HG03469 (cell line): ENCODE results near the gene TRPV6.

Experiments
- ATAC-seq: cut with Tn5 transposase; IDR thresholded peaks from one replicate; pipeline ENCODE4 v1.9.1; 2021; ENCODE audit warnings: mild to moderate bottlenecking, moderate library complexity, moderate number of reproducible peaks; ENCODE audit not compliant: unreplicated experiment

Gene TRPV6

DNA sequence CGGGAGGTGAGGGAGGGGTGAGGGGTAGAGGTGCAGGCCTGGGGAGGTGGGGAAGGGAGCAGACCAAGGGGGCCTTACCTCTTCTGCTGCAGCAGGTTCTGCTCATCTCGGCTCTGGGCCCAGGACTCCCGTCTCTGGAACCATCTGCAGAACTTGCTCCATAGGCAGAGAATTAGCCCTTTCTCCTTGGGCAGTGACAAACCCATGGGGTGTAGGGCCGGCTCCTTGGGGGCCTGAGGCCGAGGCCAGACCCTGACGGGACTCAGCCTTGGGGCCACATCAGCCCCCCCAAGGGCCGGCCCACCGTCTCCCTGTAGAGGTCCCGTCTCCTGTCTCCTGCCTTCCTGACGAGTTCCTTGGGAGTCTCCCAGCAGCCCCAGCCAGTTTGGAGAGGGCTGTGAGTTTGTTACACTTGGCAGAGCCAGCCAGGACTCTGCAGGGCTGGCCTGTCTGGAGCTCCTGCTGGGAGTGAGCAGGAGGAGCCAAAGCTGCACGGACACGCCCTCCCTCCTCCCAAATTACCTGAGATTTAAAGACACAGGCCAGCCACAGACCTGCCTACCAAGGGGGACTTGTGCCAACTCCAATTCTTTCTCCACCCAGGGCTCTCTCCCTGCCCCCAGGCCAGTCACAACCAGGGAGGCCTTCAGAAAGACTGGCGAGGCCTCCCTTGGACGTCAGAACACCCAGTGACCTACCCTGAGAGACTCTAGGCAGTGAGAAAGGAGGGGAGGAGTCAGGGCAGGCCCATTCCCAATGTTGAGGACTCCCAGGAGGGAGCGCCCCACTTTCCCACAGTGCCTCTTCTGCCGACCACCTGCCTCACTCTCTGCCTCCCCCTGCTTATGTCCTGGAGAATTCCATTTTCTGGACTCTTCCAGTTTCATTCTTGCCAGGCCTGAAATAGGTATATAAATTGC lies at the start of gene TRPV6:
Gene TRPV6, minus strand, starts transcription at position 435 of the 920 bp plus-strand sequence.
- ATAC-seq, result no peak

DNA sequence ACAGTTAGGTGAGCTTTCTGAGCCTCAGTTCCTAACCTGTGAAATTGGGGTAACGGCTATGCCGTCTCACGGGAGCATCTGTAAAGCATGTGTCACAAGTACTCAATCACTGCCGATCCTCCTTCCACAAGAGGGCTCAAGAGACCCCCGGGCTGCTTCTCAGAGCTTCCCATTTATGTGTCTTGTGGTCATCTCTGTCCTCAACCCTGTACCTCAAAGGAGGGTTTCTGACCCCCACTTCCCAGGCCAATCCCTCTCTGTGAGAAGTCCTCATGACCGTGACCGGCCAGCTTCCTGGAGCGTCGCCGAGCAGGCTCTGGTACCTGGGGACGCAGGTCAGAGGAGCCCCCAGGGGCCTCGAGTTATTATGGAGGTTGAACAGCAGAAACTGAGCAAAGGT lies 48.5 kb upstream of the TRPV6 start:
- no peak for ATAC-seq

DNA sequence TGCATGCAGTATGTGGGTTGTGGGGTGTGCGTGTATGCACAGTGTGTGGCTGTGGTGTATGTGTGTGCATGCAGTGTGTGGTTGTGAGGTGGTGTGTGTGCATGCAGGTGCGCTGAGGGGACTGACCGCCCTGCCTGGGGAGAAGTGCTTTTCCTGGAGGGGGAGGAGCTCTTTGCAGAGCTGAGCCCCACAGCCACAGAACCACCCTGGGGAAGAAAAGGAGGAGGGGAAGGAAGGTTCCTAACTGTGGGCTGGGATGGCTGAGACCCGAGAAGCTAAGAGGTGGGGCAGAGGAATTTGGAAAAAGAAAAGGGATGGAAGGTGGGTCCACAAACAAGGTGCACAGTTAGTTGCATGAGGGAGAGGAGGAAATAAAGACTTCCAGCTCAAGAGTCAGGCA lies 48.1 kb upstream of the TRPV6 start, which contains the start of gene TRPV5:
Gene TRPV5, minus strand, starts transcription at position 123 of the 400 bp plus-strand sequence. CDS start 287 bp downstream, outside the sequence.
- ATAC-seq, result no peak

DNA sequence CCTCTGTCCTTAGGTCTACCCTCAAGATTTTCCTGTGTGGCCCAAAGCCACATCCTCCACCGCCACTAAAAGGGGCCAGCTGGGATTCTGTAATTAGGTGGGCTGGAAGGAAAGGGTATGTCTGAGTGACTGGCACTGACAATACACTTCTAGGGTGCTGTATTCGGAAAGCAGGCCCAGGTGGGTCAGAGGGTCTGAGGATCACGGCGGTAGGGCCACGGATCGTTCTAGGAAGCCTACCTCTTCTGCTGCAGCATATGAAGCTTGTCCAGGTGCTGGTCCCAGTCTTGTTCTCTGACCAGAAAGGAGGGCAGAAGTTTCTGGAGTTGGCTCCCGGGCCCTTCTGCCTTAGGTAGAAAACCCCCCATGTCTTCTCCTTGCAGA lies 47.5 kb upstream of the TRPV6 start:
- ATAC-seq, result no peak

DNA sequence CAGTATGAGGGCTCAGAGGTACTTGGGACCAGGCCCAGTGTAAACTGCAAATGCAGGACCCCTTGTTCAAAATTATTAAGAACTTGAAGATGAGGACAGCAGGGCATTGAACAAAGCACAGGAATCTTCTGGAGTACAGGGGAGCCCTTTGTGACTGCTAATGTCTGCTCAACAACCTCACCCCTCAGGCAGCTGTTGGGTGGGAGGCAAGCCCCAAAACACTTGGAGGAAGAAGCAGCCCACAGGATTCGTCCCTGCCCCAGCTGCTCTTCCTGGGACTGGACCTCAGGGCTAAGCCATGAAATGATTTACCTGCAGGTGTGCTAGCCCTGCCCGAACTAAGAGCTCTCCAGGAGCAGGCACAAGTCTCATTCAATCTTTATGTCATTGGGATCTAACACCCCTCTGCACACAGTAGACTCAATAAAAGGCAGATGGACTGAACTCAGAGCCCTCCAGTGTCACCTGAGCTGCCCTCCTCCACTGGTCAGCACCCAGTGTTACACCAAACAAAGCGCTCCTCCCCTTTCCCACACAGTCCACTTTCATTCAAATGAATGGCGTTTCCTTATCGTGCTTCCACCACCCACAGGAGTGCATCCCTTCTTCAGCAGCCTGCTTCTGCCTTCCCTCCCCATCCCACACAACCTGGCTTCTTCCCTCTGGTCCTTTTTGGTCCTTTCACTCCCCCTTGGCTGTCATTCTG lies 47.0 kb upstream of the TRPV6 start:
- ATAC-seq, result no peak

DNA sequence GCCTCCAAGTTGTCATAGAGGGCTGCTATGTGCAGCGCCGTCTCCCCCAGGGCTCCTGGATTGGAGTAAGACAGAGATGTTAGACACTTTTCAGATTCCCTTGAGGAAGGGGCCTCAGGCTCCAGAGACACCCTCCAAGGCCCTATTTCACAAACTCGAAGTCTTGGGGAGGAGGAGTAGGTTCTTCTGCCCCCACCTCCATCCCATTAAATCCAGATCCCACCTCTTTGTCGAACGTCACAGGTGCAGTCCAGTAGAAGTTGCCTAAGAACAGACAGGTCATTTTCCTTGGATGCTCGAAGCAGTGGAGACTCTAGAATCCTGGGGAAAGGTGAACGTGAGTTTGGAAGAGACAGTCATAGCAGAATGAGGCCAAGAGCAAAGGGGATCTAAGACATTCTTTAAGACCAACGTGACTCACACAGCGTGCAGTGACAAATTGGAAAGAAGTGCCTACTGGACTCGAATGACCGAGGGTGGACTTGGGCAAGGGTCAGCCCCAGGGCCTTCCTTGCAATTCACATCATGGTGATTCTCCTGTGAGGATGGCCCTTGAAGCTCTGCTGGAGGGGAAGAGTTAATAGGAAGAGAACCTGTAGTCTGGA lies 44.7 kb upstream of the TRPV6 start:
- ATAC-seq, result no peak

DNA sequence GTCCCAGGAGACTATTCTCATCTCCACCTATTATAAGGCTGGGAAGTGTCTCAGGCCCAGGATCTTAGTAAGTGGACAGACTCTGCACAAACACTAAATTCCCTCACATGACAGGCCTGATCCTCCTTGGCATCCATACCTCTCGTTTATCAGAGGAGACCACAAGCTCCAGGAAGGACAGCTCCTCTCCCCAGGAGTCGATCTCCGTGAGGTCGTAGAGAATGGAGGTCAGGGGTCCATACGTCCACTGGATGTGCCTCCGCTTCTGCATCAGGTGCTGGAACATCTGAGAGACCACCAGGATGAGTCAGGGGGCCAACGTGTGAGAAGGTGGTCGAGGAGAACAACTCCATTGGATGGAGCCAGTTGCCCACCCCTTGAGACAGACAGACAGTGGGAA lies 42.4 kb upstream of the TRPV6 start:
- no peak for ATAC-seq

DNA sequence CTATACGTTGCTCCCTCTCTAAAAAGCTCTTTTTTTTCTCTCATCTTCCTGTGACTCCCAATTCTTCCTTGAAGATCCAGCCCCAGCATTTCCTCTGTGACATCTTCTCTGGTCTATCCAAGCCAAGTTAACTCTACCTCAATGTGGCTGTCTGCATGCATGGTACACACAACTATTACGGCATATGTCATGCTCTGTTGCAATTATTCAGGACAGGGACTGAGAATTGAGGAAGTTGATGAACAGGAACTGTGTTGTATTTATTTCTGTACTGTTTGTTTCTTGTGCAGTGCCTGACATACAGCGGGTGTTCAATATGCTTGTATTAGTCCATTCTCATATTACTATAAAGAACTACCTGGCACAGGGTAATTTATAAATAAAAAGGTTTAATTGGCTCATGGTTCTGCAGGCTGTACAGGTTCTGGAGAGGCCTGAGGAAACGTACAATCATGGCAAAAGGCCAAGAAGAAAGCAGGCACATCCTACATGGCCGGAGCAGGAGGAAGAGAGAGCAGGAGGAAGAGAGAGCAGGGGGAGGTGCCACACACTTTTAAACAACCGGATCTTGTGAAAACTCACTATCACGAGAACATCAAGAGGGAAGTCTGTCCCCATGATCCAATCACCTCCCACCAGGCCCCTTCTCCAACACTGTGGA lies 41.7 kb upstream of the TRPV6 start:
- ATAC-seq, result no peak

DNA sequence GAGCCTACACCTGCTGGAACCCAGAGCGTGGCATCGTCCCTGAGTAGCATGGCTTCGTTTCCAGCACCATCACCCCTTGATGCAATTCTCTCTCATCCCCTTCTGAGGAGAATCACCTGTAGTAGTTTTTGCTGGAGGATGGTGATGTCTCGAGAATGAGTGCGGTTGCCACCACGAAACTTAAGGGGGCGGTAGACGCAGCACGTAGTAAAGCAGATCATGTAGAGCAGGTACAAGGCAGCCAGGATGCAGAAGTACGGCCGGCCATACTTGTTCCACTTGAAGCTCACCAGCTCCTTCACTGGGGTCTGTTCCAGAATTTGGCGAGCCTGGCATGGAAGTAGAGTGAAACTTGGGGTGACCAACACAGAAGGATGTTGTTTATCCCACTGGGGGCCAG lies 39.9 kb upstream of the TRPV6 start:
- no peak for ATAC-seq

DNA sequence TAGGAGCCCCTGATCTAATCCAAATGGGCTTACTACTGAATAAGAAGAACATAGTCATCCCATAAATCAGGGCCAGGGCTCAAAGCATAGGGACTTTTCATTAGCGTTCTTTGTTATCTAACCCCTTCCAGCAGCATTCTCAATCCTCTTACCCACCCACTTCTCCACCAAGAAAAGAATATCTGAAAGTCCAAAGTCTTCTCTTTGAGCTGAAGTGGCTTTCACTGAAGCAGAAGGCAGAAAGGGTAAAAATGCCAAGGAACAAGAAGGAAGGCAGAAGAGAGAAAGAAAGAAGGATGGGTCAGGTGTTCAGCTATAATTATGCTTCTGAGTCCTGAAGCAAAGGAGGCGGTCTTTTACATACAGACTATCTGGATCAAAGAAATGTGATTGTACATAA lies 37.8 kb upstream of the TRPV6 start:
- ATAC-seq, result no peak

DNA sequence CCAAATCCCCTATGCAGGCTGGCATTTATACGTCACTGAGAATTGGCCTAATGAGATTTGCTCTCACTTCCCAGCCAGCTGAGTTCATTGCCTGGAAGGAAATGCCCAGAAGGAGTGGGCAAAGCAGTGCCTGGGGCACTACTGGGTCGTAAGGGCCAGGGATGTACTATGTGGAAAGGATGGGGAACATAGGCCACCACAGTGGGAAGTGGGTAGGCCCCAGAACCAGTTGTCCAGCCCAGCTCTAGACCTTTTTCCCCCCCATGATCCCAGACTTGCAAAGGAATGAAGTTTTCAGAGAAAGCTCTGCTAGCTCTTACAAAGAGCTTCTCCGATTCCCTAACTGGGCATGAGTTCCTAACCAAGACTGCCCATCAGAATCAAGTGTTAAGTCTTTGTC lies 34.1 kb upstream of the TRPV6 start:
- no peak for ATAC-seq

DNA sequence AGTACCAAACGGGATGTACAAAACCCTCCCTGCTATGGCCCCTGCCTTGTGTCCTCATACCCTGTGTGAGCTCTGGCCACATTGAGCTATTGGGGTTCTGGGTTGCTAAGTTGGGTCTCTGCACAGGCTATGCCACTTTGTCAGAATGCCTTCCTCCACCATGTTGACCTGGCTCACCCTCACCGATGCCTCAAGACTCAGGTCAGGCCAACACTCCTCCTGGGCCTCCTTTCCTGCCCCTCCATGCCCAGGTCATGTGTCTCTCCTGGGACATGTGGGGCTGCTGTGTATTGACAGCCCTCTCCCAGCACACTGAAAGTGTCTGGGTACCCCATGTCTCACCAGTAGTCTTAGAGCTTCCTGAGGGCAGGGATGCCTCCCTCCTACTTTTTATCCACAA lies 33.4 kb upstream of the TRPV6 start:
- ATAC-seq, result no peak

DNA sequence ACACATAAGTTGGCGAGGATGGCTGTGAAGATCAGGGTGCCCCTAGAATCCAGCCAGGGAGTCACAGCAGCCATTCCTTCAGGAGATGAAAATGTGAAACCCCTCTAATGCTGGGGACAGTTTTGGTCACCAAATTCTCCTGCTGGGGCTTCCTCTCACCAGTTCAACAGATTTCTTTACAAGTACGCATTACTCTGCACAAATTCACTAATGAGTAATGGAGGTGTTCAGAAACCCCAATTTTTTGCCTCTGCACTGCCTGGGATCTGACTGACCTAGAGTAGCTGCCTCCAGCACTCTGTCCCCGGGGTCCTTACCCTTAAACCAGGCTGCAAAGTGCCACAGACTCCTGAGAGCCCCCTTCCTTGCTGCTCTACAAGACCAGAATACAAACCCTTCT lies 31.9 kb upstream of the TRPV6 start:
- ATAC-seq, result no peak

DNA sequence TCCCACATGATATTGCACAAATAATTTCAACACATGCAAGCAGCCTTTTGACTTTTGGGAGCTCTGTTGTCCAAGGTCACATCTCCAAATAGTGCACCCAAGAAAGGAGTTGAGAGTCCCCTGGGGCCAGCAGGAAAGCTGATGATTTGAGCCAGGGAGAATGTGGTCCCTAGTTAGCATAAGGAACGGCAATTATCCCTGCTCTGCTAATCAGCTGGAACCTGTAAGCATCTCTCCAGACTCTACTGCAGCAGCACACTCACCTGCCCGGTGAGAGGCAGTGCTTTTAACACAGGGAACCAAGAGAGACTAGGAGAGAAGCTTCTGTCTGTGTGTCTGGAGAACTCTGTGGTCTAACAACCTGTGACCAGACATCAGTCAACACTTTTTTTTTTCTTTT lies 31.0 kb upstream of the TRPV6 start:
- ATAC-seq, result no peak

DNA sequence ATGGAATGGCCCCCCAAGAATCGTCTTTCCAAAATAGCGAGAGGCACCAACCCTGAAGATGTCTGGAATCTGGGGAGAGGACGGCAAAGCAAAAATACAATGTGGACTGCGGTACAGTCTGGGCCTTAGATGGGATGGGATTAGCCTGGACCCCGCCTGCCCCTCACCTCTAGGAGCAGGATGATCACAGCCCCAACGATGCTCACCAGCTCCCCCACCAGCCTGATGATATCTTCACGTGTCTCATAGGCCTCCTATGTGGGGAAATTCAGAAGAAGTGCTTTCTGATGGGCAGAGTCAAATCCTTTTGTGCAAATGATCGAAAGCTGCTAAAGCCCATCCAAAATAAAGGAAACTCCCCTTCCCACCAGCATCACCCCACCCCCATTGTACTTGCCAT lies 29.8 kb upstream of the TRPV6 start:
- no peak for ATAC-seq

DNA sequence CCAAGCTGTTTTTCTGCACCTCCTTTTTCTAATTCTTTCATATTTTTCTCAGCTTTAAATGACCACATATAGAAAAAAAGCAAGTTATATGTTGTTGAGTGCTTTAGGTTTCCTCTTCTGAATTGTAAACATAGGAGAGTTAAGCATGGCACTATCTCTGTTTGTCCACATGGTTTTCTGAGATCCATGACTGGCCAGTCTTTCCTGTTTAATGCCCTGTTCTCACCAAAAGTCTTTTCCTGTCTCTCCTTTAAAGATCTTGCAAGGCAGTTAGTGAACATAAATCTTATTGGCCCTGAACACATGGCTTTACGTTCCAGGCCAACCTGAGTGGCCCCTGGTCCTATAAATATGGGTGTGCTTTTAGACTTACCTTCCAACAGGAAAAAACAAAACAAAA lies 28.6 kb upstream of the TRPV6 start:
- no peak for ATAC-seq

DNA sequence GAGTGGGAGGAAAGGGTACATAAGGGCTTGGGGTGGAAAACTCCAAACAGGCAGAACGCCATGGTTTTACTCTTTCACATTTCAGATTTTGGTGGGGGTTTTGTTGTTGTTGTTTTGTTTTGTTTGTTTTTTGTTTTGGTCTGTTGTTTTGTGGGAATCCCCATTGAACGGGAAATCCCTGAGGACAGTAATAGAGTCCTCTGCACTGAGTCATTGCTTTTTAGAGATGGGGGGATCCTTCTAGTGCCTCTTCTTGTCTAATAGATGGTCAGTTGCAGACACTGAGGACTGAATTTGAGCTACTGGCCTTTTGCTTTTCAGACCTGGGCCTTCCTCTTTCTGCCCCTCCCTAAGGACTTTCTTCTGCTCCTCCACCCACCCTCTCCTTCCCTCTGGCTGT lies 28.0 kb upstream of the TRPV6 start:
- no peak for ATAC-seq

DNA sequence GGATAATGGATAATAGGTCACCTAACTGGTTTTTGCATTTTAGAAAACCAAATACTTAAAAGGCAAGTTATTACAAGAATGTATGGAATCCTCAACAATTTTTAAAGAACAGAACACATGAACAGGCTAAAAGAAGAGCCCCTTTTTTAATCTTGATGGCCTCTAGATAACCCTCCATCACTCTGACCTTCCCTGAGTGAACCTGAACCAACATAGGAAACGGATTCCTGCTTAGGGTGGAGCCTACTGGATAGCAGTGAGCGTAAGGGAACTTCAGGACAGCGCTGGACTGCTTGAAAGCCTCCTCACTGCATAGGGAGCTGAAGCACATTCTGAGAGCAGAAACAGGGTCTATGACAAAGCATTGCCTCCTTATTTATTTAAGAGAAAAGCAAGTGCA lies 27.5 kb upstream of the TRPV6 start:
- ATAC-seq, result no peak

DNA sequence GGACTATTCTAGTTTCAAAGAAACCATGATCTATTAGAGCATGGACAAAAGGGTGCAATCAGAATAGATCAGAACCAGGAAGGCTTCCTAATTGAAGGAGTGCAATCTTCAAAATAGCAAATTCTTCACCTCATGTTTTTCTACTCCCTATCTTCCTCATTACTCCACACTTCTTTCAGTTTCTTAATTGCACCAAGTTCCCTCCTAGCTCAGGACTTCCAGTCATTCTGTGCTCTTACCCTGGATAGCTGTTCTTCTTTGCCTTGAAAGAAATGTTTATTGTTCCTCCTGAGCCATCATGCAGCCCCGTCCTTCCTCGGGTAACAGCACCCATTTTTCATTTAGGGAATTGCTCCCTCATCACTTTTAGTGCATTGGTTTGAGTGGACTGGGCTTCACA lies 24.9 kb upstream of the TRPV6 start:
- ATAC-seq, result no peak

DNA sequence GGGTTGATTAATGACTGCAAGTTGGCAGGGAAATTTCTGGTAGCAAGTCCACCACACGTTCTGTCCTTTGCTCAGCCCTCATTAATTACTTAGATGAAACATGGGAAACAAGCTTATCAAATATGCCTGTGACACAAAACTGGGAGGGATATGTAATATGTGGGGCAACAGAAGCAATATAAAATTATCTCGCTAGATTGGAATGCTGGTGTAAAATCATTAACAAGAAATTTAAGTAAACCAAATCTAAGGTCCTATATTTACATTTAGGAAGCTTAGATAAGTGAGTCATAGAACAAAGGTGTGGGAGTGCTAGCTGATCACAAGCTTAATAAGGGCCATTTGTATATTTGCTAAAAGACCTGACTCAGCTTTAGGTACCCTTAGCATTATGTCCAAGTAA lies 24.5 kb upstream of the TRPV6 start:
- no peak for ATAC-seq
